Measurements from ENCODE around the gene ZAP70. TPM values are rescaled to one million over a fixed set of nuclear protein-coding genes. Genes with fewer than 3 reads are reported as not detected.

The ZAP70 gene
- total RNA-seq, 1 donor from 2014 or later: 0.37 TPM

- peaks cover 3% of the 10 kb centered on the region for H3K9me3 Mint-ChIP-seq (ENCODE audit: low read depth)
- no peaks in the 10 kb centered on the region for H3K27me3 Mint-ChIP-seq (ENCODE audit: low read depth)
- H3K4me3 Mint-ChIP-seq (ENCODE audit: unreplicated experiment): no peak overlapping the region
Observed at GRCh38 chr2:97698530-97698929, 14.8 kb upstream of the ZAP70 start.

DNA sequence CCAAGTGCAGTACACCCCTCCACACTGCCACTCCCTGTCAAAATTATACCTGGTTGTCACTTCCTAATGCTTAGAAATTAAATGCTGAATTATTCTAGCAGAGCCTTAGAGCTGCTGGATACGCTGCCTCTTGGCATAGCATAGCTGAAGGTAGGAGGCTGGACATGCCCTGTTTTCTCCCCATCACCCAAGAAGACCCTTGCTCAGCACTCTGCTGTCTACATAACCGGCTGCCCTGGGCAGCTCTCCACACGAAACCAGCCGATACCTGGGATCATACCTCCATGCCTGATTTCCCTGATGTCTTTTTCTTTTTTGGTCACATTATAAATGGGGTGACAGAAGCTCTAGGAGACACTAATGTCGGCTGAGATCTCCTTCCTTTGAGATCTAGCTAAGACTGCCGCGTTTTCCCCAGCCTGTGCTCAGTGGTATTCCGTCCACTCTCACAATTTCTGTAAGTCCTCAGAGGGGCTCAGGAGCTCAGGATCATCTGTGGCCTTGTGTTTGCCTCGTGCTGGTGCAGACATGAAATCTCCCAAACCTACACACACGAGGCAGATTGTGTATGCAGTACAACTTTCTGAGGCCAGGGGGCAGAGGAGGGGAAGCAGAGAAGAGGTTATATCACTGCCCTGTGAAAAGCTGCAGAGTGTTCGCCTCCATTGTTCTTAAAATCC lies 13.5 kb upstream of the ZAP70 start:
- H3K27me3 Mint-ChIP-seq (ENCODE audit: low read depth): no peaks in the 10 kb centered on the region
- DNase-seq (ENCODE audit: low spot score): no peak
- no peaks in the 10 kb centered on the region for H3K9me3 Mint-ChIP-seq (ENCODE audit: low read depth)
- H3K4me1 Mint-ChIP-seq (ENCODE audit: low read depth): peaks cover 7% of the 10 kb centered on the region
- TF ChIP-seq, protein P1, sequence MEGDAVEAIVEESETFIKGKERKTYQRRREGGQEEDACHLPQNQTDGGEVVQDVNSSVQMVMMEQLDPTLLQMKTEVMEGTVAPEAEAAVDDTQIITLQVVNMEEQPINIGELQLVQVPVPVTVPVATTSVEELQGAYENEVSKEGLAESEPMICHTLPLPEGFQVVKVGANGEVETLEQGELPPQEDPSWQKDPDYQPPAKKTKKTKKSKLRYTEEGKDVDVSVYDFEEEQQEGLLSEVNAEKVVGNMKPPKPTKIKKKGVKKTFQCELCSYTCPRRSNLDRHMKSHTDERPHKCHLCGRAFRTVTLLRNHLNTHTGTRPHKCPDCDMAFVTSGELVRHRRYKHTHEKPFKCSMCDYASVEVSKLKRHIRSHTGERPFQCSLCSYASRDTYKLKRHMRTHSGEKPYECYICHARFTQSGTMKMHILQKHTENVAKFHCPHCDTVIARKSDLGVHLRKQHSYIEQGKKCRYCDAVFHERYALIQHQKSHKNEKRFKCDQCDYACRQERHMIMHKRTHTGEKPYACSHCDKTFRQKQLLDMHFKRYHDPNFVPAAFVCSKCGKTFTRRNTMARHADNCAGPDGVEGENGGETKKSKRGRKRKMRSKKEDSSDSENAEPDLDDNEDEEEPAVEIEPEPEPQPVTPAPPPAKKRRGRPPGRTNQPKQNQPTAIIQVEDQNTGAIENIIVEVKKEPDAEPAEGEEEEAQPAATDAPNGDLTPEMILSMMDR (IDR thresholded peaks at IDR 0.05): peak; percentile 81
- H3K27ac Mint-ChIP-seq (ENCODE audit: unreplicated experiment): no peak overlapping the region
- no peak overlapping the region for H3K4me3 Mint-ChIP-seq (ENCODE audit: unreplicated experiment)
- peaks cover 2% of the 10 kb centered on the region for H3K36me3 Mint-ChIP-seq (ENCODE audit: low read depth)

More at GRCh38 chr2:97698530-97698929, 14.8 kb upstream of the ZAP70 start:
- no peak for DNase-seq (ENCODE audit: low spot score)
- Mint-ChIP-seq H3K4me1 (ENCODE audit: low read depth) (peaks cover 7% of the 10 kb centered on the region), H3K27ac (ENCODE audit: unreplicated experiment) (no peak overlapping the region), H3K36me3 (ENCODE audit: low read depth) (peaks cover 2% of the 10 kb centered on the region)
- TF ChIP-seq, protein P1 (IDR thresholded peaks at IDR 0.05): no peak

DNA sequence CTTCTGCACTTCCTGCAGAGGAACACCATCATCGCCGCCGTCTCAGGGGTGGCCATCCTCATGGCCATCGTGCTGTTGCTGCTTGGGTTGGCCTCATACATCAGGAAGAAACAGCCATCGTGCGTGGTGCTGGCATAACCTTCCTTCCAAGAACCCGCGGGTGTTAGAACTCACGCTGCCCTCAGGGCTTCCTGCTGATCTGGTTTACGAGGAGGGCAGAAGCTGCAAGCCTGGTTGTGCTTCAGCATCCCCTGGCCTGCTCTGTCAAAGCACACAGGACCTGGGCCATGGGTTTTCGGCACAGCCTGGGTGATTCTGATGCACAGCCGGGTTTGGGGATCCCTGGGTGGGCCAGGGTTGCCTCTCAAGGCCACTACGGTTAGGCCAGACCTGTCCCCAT lies 12.2 kb upstream of the ZAP70 start:
- Mint-ChIP-seq H3K27ac (ENCODE audit: unreplicated experiment) (no peak overlapping the region), H3K4me1 (ENCODE audit: low read depth) (peaks cover 7% of the 10 kb centered on the region), H3K4me3 (ENCODE audit: unreplicated experiment) (no peak overlapping the region), H3K36me3 (ENCODE audit: low read depth) (peaks cover 2% of the 10 kb centered on the region), H3K9me3 (ENCODE audit: low read depth) (no peaks in the 10 kb centered on the region), H3K27me3 (ENCODE audit: low read depth) (no peaks in the 10 kb centered on the region)
- no peak for DNase-seq (ENCODE audit: low spot score)
- TF ChIP-seq, protein P1 (IDR thresholded peaks at IDR 0.05): no peak

DNA sequence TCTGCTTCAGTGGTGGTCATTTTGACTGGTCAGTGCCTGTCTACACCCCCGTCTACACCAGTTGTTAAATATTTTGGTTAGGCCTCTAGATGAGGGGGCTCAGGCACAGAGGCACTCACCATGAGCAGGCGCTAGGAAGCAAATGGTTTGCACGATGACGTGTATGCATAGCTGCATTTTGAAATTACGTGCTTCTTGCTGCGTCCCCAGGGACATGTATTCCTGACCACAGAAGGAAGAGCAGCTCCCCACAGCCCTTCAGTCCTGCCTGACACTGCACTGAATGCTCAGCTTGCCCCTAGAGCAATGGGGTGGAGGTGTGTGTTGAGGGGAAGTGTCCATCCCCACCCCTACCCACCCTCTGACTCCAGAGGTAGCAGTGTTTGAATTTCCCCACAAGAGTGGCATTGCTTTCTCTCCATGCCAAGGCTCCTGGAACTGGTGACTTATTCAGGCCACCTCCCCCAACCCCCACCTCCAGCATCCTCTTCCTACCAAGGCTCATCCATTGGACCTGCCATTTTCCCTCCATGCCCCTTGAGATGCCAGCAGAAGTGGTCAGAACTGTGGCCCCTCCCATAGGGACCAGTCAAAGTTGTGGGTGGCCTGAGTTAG lies 11.4 kb upstream of the ZAP70 start:
- no peak for DNase-seq (ENCODE audit: low spot score)
- TF ChIP-seq, protein P1 (IDR thresholded peaks at IDR 0.05): no peak
- Mint-ChIP-seq H3K27ac (ENCODE audit: unreplicated experiment) (no peak overlapping the region), H3K27me3 (ENCODE audit: low read depth) (no peaks in the 10 kb centered on the region), H3K9me3 (ENCODE audit: low read depth) (no peaks in the 10 kb centered on the region), H3K4me1 (ENCODE audit: low read depth) (peaks cover 3% of the 10 kb centered on the region), H3K4me3 (ENCODE audit: unreplicated experiment) (no peak overlapping the region), H3K36me3 (ENCODE audit: low read depth) (peaks cover 2% of the 10 kb centered on the region)

DNA sequence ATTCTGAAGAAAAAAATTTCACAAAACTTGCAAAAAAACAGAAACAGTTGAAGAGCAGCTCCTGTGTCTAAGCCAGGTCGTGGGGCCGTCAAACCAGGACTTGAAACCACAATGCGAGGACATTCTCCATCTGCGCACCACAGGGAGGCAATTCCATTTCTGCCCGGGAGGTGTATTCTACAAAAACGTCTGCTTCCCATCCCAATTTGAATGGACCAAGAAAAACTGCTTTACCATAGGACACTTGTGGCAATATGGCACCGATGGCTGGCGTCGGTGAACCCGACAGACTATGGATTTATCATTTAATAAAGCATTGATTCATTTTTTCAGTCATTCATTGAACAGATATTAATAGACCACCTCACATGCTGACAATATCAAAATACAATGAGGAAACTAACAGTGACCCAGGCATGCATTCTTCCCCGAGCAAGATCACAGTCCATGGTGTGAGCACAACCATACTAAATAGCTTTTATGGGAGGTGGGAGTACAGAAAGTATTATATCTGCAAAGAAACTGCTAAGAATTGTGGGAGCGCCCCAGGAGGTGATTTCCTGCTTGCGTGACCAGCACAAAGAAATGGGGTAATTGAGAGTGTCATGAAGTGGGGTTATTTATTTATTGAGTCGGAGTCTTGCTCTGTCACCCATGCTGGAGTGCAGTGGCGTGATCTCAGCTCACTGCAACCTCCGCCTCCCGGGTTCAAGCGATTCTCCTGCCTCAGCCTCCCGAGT lies 10.5 kb upstream of the ZAP70 start:
- Mint-ChIP-seq H3K4me3 (ENCODE audit: unreplicated experiment) (no peak overlapping the region), H3K36me3 (ENCODE audit: low read depth) (peaks cover 2% of the 10 kb centered on the region), H3K9me3 (ENCODE audit: low read depth) (no peaks in the 10 kb centered on the region), H3K4me1 (ENCODE audit: low read depth) (no peaks in the 10 kb centered on the region), H3K27ac (ENCODE audit: unreplicated experiment) (no peak overlapping the region), H3K27me3 (ENCODE audit: low read depth) (no peaks in the 10 kb centered on the region)
- DNase-seq (ENCODE audit: low spot score): no peak
- TF ChIP-seq, protein P1 (IDR thresholded peaks at IDR 0.05): no peak
